Caco-2 (cell line): ENCODE results near the gene CAP1. TPM values are rescaled to one million over a fixed set of nuclear protein-coding genes. Genes with fewer than 3 reads are reported as not detected.
A peak's percentile ranks its signal among the peaks of the same experiment; 100 is the strongest.
"Not testable (repeated sequence)": the region's sequence is repeated elsewhere in the genome, so short reads cannot be mapped to it uniquely, and the experiment has no call there.

ENCODE experiments used
- BruUV-seq: library from RNA; stranded (reverse); fragments of 400-500 nt; replicated peaks from 2 replicates; lab custom pipeline; 2021; lab: Mats Ljungman, UMichigan
- CTCF ChIA-PET: fragments of 300-600 bp; sonication (Branson Sonifier 250); formaldehyde crosslinking; loops from one replicate; lab custom pipeline; 2022; ENCODE audit warnings: antibody characterized with exemption; lab: Charles Lee
- POLR2A ChIA-PET: fragments of 300-600 bp; sonication (Branson Sonifier 250); formaldehyde crosslinking; loops from one replicate; lab custom pipeline; 2022; ENCODE audit warnings: antibody characterized with exemption; lab: Charles Lee
- DNase-seq, 2 experiments: peaks; one replicate each; pipeline versions ENCODE4 v3.0.0 to v3.0.0-alpha.2; 2020 to 2022
- H3K27me3 ChIP-seq: replicated peaks from 2 replicates; pipeline ENCODE4 v1.6.0; 2011; ENCODE audit warnings: low read length; ENCODE audit not compliant: control insufficient read depth, insufficient read depth
- H3K36me3 ChIP-seq: 2 replicates; pipeline ENCODE4 v1.5.1; 2011; ENCODE audit warnings: low read length; ENCODE audit not compliant: control insufficient read depth, insufficient read depth
- H3K4me1 ChIP-seq: fragments of 250-450 bp; sonication (Bioruptor Pico); 2 replicates; pipeline ENCODE4 v1.5.1; 2020; ENCODE audit warnings: mild to moderate bottlenecking
- H3K4me3 ChIP-seq: 2 replicates; pipeline ENCODE4 v1.5.1; 2011; ENCODE audit warnings: low read depth, mild to moderate bottlenecking, control low read depth, low read length
- H3K9me3 ChIP-seq: fragments of 250-450 bp; sonication (Bioruptor Pico); 2 replicates; pipeline ENCODE4 v1.5.1; 2020; ENCODE audit warnings: mild to moderate bottlenecking, moderate library complexity
- H3K27ac Mint-ChIP-seq: one replicate; pipeline ENCODE4 v1.8.0; 2022; ENCODE audit warnings: mixed read lengths; ENCODE audit not compliant: unreplicated experiment
- H3K27me3 Mint-ChIP-seq: one replicate; pipeline ENCODE4 v1.8.0; 2022; ENCODE audit warnings: mixed read lengths; ENCODE audit not compliant: insufficient read depth, unreplicated experiment
- H3K36me3 Mint-ChIP-seq: one replicate; pipeline ENCODE4 v1.8.0; 2022; ENCODE audit warnings: mild to moderate bottlenecking, mixed read lengths; ENCODE audit not compliant: insufficient read depth, unreplicated experiment
- H3K4me1 Mint-ChIP-seq: one replicate; pipeline ENCODE4 v1.8.0; 2022; ENCODE audit warnings: low read depth, mixed read lengths; ENCODE audit not compliant: unreplicated experiment
- H3K4me3 Mint-ChIP-seq: one replicate; pipeline ENCODE4 v1.8.0; 2022; ENCODE audit warnings: mild to moderate bottlenecking, moderate library complexity, mixed read lengths; ENCODE audit not compliant: unreplicated experiment
- H3K9me3 Mint-ChIP-seq: one replicate; pipeline ENCODE4 v1.8.0; 2022; ENCODE audit warnings: mixed read lengths; ENCODE audit not compliant: unreplicated experiment
- CTCF ChIP-seq, 2 experiments: fragments of 200-600 bp in 1 of 2; IDR thresholded peaks; 1 replicate in 1 of 2; 2 replicates in 1 of 2; pipeline versions ENCODE4 v1.5.1 to v1.8.0; 2011 to 2022; ENCODE audit warnings: antibody characterized with exemption in 1 of 2, control low read depth in 1 of 2, inconsistent platforms in 1 of 2, low read depth in 1 of 2, low read length in 1 of 2, mild to moderate bottlenecking in 1 of 2, moderate library complexity in 1 of 2; ENCODE audit not compliant: insufficient read depth in 1 of 2, severe bottlenecking in 1 of 2, unreplicated experiment in 1 of 2
- intact Hi-C: fragments of 100-400 bp; cut with micrococcal nuclease; formaldehyde crosslinking; loops from one replicate; pipeline ENCODE4 v1.10.0; 2022; ENCODE audit not compliant: unreplicated experiment
- total RNA-seq: library from RNA; stranded (reverse); gene quantifications from 2 replicates; pipeline ENCODE4 v1.2.3, GENCODE V29; 2022

Gene CAP1
- total RNA-seq, 1 experiment from 2014 or later = 181 TPM

GRCh38 chr1:40036574-40036973 is 4.0 kb upstream of the CAP1 start:
- ChIA-PET CTCF (no interaction called here), POLR2A (no interaction called here)
- Histone ChIP-seq H3K4me1 (peaks cover 3% of the 10 kb centered on the region; the same call in 1 of the 2 replicates), H3K36me3 (no peaks in the 10 kb centered on the region), H3K27me3 (no peaks in the 10 kb centered on the region), H3K9me3 (no peaks in the 10 kb centered on the region), H3K4me3 (no peak overlapping the region)
- no peak for TF ChIP-seq CTCF (IDR thresholded peaks at IDR 0.05; ENCODE audit: insufficient read depth in 1 of 2, low read depth in 1 of 2, low read length in 1 of 2, severe bottlenecking in 1 of 2, unreplicated experiment in 1 of 2)
- H3K27me3 Mint-ChIP-seq = no peaks in the 10 kb centered on the region
- H3K36me3 Mint-ChIP-seq = peaks cover 14% of the 10 kb centered on the region
- intact Hi-C loops = loop anchor here (10.0 kb wide), 1 partner anchor 52 kb away; no protein-coding TSS in a partner anchor
- H3K27ac Mint-ChIP-seq = no peak overlapping the region
- no peaks in the 10 kb centered on the region for H3K9me3 Mint-ChIP-seq
- H3K4me3 Mint-ChIP-seq = no peak overlapping the region
- no TSS peak for BruUV-seq
- peaks cover 14% of the 10 kb centered on the region for H3K4me1 Mint-ChIP-seq
- no peak for DNase-seq

GRCh38 chr1:40037254-40037653 is 3.3 kb upstream of the CAP1 start:
- BruUV-seq, POLR2A ChIA-PET, H3K9me3 Mint-ChIP-seq, H3K27ac Mint-ChIP-seq, H3K4me3 ChIP-seq, H3K4me3 Mint-ChIP-seq, H3K4me1 ChIP-seq, CTCF ChIA-PET, H3K27me3 Mint-ChIP-seq, H3K27me3 ChIP-seq, H3K9me3 ChIP-seq, DNase-seq, H3K36me3 ChIP-seq: not testable (repeated sequence)
- peaks cover 20% of the 10 kb centered on the region for H3K4me1 Mint-ChIP-seq
- intact Hi-C loops = loop anchor here (10.0 kb wide), 1 partner anchor 52 kb away; no protein-coding TSS in a partner anchor
- H3K36me3 Mint-ChIP-seq = peaks cover 21% of the 10 kb centered on the region

- no peak for TF ChIP-seq CTCF (IDR thresholded peaks at IDR 0.05; ENCODE audit: insufficient read depth in 1 of 2, low read depth in 1 of 2, low read length in 1 of 2, severe bottlenecking in 1 of 2, unreplicated experiment in 1 of 2)
- intact Hi-C loops = loop anchor here (10.0 kb wide), 1 partner anchor 54 kb away; no protein-coding TSS in a partner anchor
- H3K36me3 ChIP-seq = no peaks in the 10 kb centered on the region
- no peaks in the 10 kb centered on the region for H3K27me3 Mint-ChIP-seq
- no peaks in the 10 kb centered on the region for H3K27me3 ChIP-seq
- ChIA-PET POLR2A (interaction anchor here (0.6 kb wide), 1 partner anchor 296 kb away, joined by 5 read pairs; no protein-coding TSS in a partner anchor), CTCF (interaction anchor here (1.8 kb wide), 1 partner anchor 8 kb away, joined by 5 read pairs; no protein-coding TSS in a partner anchor)
- no peak overlapping the region for H3K27ac Mint-ChIP-seq
- H3K4me3 Mint-ChIP-seq = peak overlapping the region; percentile 83
- H3K4me1 Mint-ChIP-seq = peaks cover 24% of the 10 kb centered on the region
- DNase-seq = no peak
- H3K36me3 Mint-ChIP-seq = peaks cover 35% of the 10 kb centered on the region
- no peak overlapping the region for H3K4me3 ChIP-seq
- H3K9me3 ChIP-seq = no peaks in the 10 kb centered on the region
- H3K4me1 ChIP-seq = peaks cover 5% of the 10 kb centered on the region; the same call in 1 of the 2 replicates
- BruUV-seq = no TSS peak
- H3K9me3 Mint-ChIP-seq = no peaks in the 10 kb centered on the region
Measured at GRCh38 chr1:40038697-40039096, 1.8 kb upstream of the CAP1 start.
